Thyroid gland (tissue), 4 donors: ENCODE measurements around the gene SLC23A2. TPM values are rescaled to one million over a fixed set of nuclear protein-coding genes. Genes with fewer than 3 reads are reported as not detected.

Source experiments
- DNase-seq, 2 donors: peaks; one replicate each; pipeline ENCODE4 v3.0.0-alpha.2; 2019
- H3K27ac ChIP-seq, 3 donors: fragments of 200-600 bp; sonication (generic); 1 replicate in 2 of 3; 2 replicates in 1 of 3; pipeline ENCODE4 v1.5.1; 2016 to 2019; ENCODE audit warnings: mild to moderate bottlenecking in 1 of 3, moderate library complexity in 1 of 3
- H3K27me3 ChIP-seq: fragments of 200-600 bp; sonication (generic); one replicate; pipeline ENCODE4 v1.5.1; 2019
- H3K36me3 ChIP-seq, 2 donors: fragments of 200-600 bp; sonication (generic); one replicate each; pipeline ENCODE4 v1.5.1; 2016 to 2019
- H3K4me1 ChIP-seq, 2 donors: fragments of 200-600 bp; sonication (generic); one replicate each; pipeline ENCODE4 v1.5.1; 2017 to 2019
- H3K4me3 ChIP-seq, 3 donors: fragments of 200-600 bp; sonication (generic); replicated peaks in 1 of 3; 1 replicate in 2 of 3; 2 replicates in 1 of 3; pipeline ENCODE4 v1.5.1; 2016; ENCODE audit warnings: mild to moderate bottlenecking in 1 of 3
- H3K9me3 ChIP-seq: fragments of 200-600 bp; sonication (generic); one replicate; pipeline ENCODE4 v1.5.1; 2017
- CTCF ChIP-seq, 6 experiments: fragments of 200-600 bp in 3 of 6; fragments of 450-650 bp in 3 of 6; sonication (generic) in 3 of 6; IDR thresholded peaks; one replicate each; pipeline ENCODE4 v1.5.1; 2016 to 2019; ENCODE audit warnings: antibody characterized with exemption in 6 of 6, mild to moderate bottlenecking in 2 of 6, inconsistent platforms in 1 of 6, moderate library complexity in 1 of 6
- POLR2A ChIP-seq, 2 donors: fragments of 450-650 bp; IDR thresholded peaks; one replicate each; pipeline ENCODE4 v1.6.1; 2017; ENCODE audit warnings: antibody characterized with exemption in 2 of 2, mild to moderate bottlenecking in 2 of 2, moderate library complexity in 1 of 2
- WGBS, 2 donors: methylation state at CpG; one replicate each; pipeline ENCODE4 v1.1.5; 2017; 5-methylcytosine and 5-hydroxymethylcytosine counted together
- intact Hi-C: fragments of 100-400 bp; cut with DNase I; formaldehyde crosslinking; loops from one replicate; pipeline ENCODE4 v1.15.1; 2023
- total RNA-seq, 4 donors: library from RNA; depleted of rRNA; stranded (reverse); fragments of >200 nt; gene quantifications; one replicate each; pipeline ENCODE4 v1.2.3, GENCODE V29; 2016

Gene SLC23A2
- total RNA-seq, 4 donors from 2014 or later: 36.3 to 67.1 (median 53.7) TPM

DNA sequence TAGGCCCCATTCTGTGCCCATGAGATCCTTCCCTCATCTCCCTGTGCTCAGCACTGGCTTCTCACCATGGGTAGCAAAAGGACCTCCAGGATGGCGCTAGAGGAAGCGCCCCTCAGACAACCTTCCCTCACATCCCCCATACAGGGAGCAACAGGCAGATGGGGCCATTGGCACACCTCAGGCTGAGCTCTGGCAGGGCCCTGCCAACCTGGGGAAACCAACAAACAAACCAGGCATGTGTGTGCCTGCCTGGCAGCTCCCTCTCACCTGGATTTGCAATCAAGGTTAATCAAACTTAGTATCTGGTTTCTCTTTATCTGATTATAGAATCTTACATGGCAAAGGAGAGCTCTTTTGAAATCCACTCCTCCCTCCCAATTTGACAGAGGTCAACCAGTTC, 134.9 kb downstream of the SLC23A2 start:
- Histone ChIP-seq H3K9me3 (no peaks in the 10 kb centered on the region), H3K27ac (no peak overlapping the region), H3K4me1 (no peaks in the 10 kb centered on the region), H3K36me3 (peaks cover 26% of the 10 kb centered on the region in 2 donors), H3K4me3 (no peak overlapping the region), H3K27me3 (no peaks in the 10 kb centered on the region)
- no peak for DNase-seq
- WGBS, 2 donors: 96 to 100% methylated on average over 2 of the region's 2 CpGs
- TF ChIP-seq POLR2A (IDR thresholded peaks at IDR 0.05) (no peak), CTCF (IDR thresholded peaks at IDR 0.05) (no peak)
- intact Hi-C loops: no loop called here

GRCh38 chr20:4864311-4864752, 137.0 kb downstream of the SLC23A2 start:
- peaks cover 39 to 45% of the 10 kb centered on the region in 2 donors for H3K36me3 ChIP-seq
- intact Hi-C loops: no loop called here

GRCh38 chr20:4862661-4863060, 138.6 kb downstream of the SLC23A2 start:
- H3K9me3 ChIP-seq: no peaks in the 10 kb centered on the region
- no peaks in the 10 kb centered on the region for H3K4me1 ChIP-seq
- H3K27me3 ChIP-seq: no peaks in the 10 kb centered on the region
- no peak overlapping the region for H3K4me3 ChIP-seq
- intact Hi-C loops: no loop called here
- no peak overlapping the region for H3K27ac ChIP-seq
- WGBS, 2 donors: 93 to 94% methylated on average over 14 of the region's 14 CpGs
- TF ChIP-seq POLR2A (IDR thresholded peaks at IDR 0.05) (no peak), CTCF (IDR thresholded peaks at IDR 0.05) (no peak)
- DNase-seq: no peak
- H3K36me3 ChIP-seq: peaks cover 49 to 58% of the 10 kb centered on the region in 2 donors

More at GRCh38 chr20:4864311-4864752, 137.0 kb downstream of the SLC23A2 start:
- no peaks in the 10 kb centered on the region for H3K4me1 ChIP-seq
- no peaks in the 10 kb centered on the region for H3K9me3 ChIP-seq
- H3K27me3 ChIP-seq: no peaks in the 10 kb centered on the region
- no peak overlapping the region for H3K27ac ChIP-seq
- 84 to 91% methylated on average over 4 of the region's 4 CpGs for WGBS, 2 donors
- no peak for TF ChIP-seq POLR2A (IDR thresholded peaks at IDR 0.05)
- TF ChIP-seq CTCF (IDR thresholded peaks at IDR 0.05): no peak
- no peak for DNase-seq
- H3K4me3 ChIP-seq: no peak overlapping the region

- no peaks in the 10 kb centered on the region for H3K9me3 ChIP-seq
- H3K4me1 ChIP-seq: no peaks in the 10 kb centered on the region
- H3K27me3 ChIP-seq: no peaks in the 10 kb centered on the region
- no peak overlapping the region for H3K27ac ChIP-seq
- TF ChIP-seq POLR2A (IDR thresholded peaks at IDR 0.05) (no peak), CTCF (IDR thresholded peaks at IDR 0.05) (no peak)
- no peak for DNase-seq
- H3K36me3 ChIP-seq: peaks cover 51 to 58% of the 10 kb centered on the region in 2 donors
- H3K4me3 ChIP-seq: no peak overlapping the region
- 90 to 97% methylated on average over 11 of the region's 11 CpGs for WGBS, 2 donors
- intact Hi-C loops: no loop called here
Observed at GRCh38 chr20:4861961-4862360, 139.3 kb downstream of the SLC23A2 start.

DNA sequence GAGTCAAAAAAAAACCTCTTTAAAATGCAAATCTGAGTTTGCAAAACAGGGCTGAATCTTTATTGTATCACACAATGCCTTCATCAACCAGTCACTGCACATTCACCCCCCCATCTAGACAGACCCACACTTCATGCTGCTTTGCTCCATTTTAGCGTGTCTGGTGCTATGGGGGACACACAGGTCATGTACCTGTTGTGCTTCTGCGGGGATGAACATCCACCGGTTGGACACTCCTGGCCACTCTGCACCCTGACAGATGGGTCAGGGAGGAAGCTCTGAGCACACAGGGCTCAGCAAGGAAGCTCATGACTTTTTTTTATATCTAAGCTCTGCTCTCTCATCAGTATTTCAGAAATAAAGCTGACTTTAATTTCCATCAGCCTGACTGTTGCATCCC, 143.3 kb downstream of the SLC23A2 start:
- no peak for DNase-seq
- Histone ChIP-seq H3K36me3 (peaks cover 47 to 56% of the 10 kb centered on the region in 2 donors), H3K4me3 (no peak overlapping the region), H3K4me1 (no peaks in the 10 kb centered on the region), H3K27me3 (no peaks in the 10 kb centered on the region), H3K27ac (no peak overlapping the region), H3K9me3 (no peaks in the 10 kb centered on the region)
- TF ChIP-seq POLR2A (IDR thresholded peaks at IDR 0.05): no peak
- no peak for TF ChIP-seq CTCF (IDR thresholded peaks at IDR 0.05)
- intact Hi-C loops: no loop called here
- 92 to 100% methylated on average over 3 of the region's 3 CpGs for WGBS, 2 donors
